Pancreas (tissue), 10 donors: ENCODE measurements around the gene TRMT11. TPM values are rescaled to one million over a fixed set of nuclear protein-coding genes. Genes with fewer than 3 reads are reported as not detected.

ENCODE experiments used
- ATAC-seq, 4 donors: fragments of 200-7000 bp; cut with Tn5 transposase; one replicate each; pipeline versions ENCODE4 v1.8.0 to v1.9.1; 2020; ENCODE audit warnings: mild to moderate bottlenecking in 4 of 4, moderate library complexity in 4 of 4
- DNase-seq, 6 donors: peaks; one replicate each; pipeline ENCODE4 v3.0.0-alpha.2; 2020
- FAIRE-seq: peaks from 2 replicates; lab custom pipeline; 2012; peaks lifted over from hg19 to GRCh38; lab: Jason Lieb, UNC
- H3K27ac ChIP-seq, 4 donors: fragments of 200-600 bp; sonication (generic); 1 replicate in 3 of 4; 2 replicates in 1 of 4; pipeline versions ENCODE4 v1.5.0 to v1.8.0; 2020
- H3K27me3 ChIP-seq, 4 donors: fragments of 200-600 bp; one replicate each; pipeline ENCODE4 v1.8.0; 2021
- H3K36me3 ChIP-seq, 3 donors: fragments of 200-600 bp; sonication (generic) in 1 of 3; one replicate each; pipeline versions ENCODE4 v1.5.0 to v1.8.0; 2020 to 2021
- H3K4me1 ChIP-seq, 3 donors: fragments of 200-600 bp; one replicate each; pipeline ENCODE4 v1.8.0; 2021
- H3K4me3 ChIP-seq, 4 donors: fragments of 200-600 bp; sonication (generic) in 2 of 4; one replicate each; pipeline versions ENCODE4 v1.5.0 to v1.8.0; 2020 to 2021
- H3K9me3 ChIP-seq, 4 donors: fragments of 200-600 bp; one replicate each; pipeline ENCODE4 v1.8.0; 2021
- CTCF ChIP-seq, 4 donors: fragments of 200-600 bp; sonication (generic) in 3 of 4; IDR thresholded peaks; one replicate each; pipeline versions ENCODE4 v1.5.0 to v1.8.0; 2021; ENCODE audit warnings: antibody characterized with exemption in 4 of 4
- WGBS, 2 donors: extraction: QIAGEN DNeasy Blood & Tissue Kit; methylation state at CpG; one replicate each; pipeline ENCODE4 v1.1.7; 2013; 5-methylcytosine and 5-hydroxymethylcytosine counted together
- intact Hi-C, 3 donors: fragments of 100-400 bp; cut with DNase I; formaldehyde crosslinking; loops; one replicate each; pipeline versions ENCODE4 v1.11.1 to v1.14.2; 2022
- polyA plus RNA-seq, 2 donors: library from polyadenylated mRNA; stranded (reverse); fragments of 200-250 nt; gene quantifications; one replicate each; pipeline ENCODE4 v1.2.3, GENCODE V29; 2013
- total RNA-seq, 6 donors: library from RNA; stranded (reverse); fragmentation: NEBNext Ultra II Directional in 4 of 6; extraction: Animal tissue kit (Norgen Biotek cat#: 25700) in 4 of 6; gene quantifications; one replicate each; pipeline versions ENCODE4 v1.2.1 to v1.2.4, GENCODE V29; 2021 to 2023
- donor health status: healthy with polysubstance abuse.
- donor health status: DM: no; HTN: no; CAD: no; lungs with moderate emphysema.
- donor health status: DM: no; HTN: no; CAD: no.
- donor health status: control.
- donor health status: control.
- donor health status: Bipolar disorder and iron deficiency.
- donor health status: DM: yes; HTN: yes; CAD: no.
- donor health status: DM: no; HTN: no; CAD: no.
- donor health status: DM: no; HTN: no; CAD: no.
- donor health status: DM: yes; HTN: yes; CAD: no.

TRMT11 gene
- total and polyA plus RNA-seq, 8 donors: 6.1 to 11.6 (median 10.7) TPM

DNA sequence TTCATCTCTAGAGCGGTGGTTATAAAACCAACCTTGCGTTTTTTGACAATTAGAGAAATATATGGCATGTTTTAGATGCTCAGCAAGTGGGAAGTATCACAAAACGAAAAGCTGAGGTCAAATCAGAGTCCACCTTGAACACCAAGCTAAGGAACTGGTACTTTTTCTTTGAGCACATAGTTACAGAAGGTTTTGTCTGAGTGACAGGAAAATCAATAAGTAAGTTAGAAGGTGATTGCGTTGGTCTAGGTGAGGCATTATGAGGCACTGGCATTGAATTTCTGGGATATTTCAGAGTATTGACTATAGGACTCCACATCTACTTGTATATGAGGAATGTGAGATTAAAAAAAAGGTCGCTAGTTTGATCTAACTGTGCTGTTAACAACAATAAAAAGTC lies 30.4 kb upstream of the TRMT11 start:
- H3K36me3 ChIP-seq: no peaks in the 10 kb centered on the region
- no peaks in the 10 kb centered on the region for H3K27me3 ChIP-seq
- peaks cover 4 to 25% (median 16%) of the 10 kb centered on the region in 3 donors for H3K4me1 ChIP-seq
- DNase-seq (no peak), FAIRE-seq (no peak), ATAC-seq (no peak)
- H3K27ac ChIP-seq: peak overlapping the region; percentile 95 to 99 (median 98)
- intact Hi-C loops: loop anchor here in 1 of 3 donors (10.0 kb wide), 1 partner anchor 171 kb away; no protein-coding TSS in a partner anchor
- H3K9me3 ChIP-seq: no peaks in the 10 kb centered on the region
- WGBS, 2 donors: 24 to 25% methylated on average over 5 of the region's 5 CpGs
- H3K4me3 ChIP-seq: peak overlapping the region in 2 of 4 donors; percentile 85 to 91
- TF ChIP-seq CTCF (IDR thresholded peaks at IDR 0.05): no peak

DNA sequence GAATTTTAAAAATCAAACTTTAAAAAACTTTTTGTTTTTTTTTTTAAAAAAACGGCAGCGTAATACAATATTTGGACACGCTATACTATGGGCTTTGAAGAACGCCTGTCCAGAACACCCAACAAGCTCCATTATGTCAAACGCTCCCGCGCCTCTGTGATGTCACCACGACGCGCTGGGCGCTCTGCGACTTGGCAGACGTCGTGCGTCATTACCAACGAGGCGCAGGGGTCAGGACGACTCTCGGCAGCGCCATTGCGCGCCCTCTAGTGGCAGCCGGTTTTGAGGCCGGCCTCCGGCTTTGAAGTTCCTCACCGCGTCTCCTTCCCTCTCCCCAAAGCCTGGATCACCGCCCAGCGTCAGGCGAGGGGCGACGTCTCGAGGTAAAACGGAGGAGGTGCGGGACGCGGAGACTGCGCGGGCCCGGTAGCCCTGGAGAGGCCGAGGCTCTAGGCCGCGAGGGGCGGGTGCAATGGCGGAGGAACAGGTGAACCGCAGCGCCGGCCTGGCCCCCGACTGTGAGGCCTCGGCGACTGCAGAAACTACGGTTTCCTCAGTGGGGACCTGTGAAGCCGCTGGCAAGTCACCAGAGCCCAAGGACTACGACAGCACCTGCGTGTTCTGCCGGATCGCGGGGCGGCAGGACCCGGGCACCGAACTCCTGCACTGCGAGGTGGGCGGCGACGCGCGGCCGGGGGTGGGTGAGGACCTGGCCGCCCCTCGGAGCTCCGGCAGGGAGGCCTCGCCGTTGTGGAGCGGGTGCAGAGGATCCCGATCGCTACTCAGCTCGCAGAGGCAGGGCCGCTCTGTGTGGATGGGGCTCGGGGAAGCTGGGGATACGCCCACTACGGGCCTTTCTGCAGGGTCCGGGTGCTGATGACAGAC lies 29.6 kb upstream of the TRMT11 start, which contains the start of gene HINT3:
Gene HINT3, plus strand, starts transcription at position 265 of the 885 bp plus-strand sequence. Its CDS starts 208 bp downstream, at position 473.
- TF ChIP-seq CTCF (IDR thresholded peaks at IDR 0.05): peak; percentile 94 to 98 (median 98)
- DNase-seq (peak; percentile 96 to 100 (median 98)), ATAC-seq (peak; percentile 88 to 95 (median 90)), FAIRE-seq (peak; percentile 74)
- Histone ChIP-seq H3K36me3 (no peaks in the 10 kb centered on the region), H3K27ac (peak within 1 kb of the TSS; percentile 95 to 99 (median 98)), H3K9me3 (no peaks in the 10 kb centered on the region), H3K27me3 (no peaks in the 10 kb centered on the region), H3K4me3 (peak within 1 kb of the TSS; percentile 85 to 94 (median 90)), H3K4me1 (peaks cover 4 to 25% (median 16%) of the 10 kb centered on the region in 3 donors)
- intact Hi-C loops: loop anchor here in 1 of 3 donors (10.0 kb wide), 1 partner anchor 172 kb away; no protein-coding TSS in a partner anchor
- 0% methylated on average over 82 of the region's 82 CpGs for WGBS, 2 donors

- no peak for TF ChIP-seq CTCF (IDR thresholded peaks at IDR 0.05)
- ATAC-seq: no peak
- H3K27ac ChIP-seq: peak overlapping the region; percentile 95 to 99 (median 98)
- intact Hi-C loops: loop anchor here in 1 of 3 donors (10.0 kb wide), 1 partner anchor 173 kb away; no protein-coding TSS in a partner anchor
- H3K9me3 ChIP-seq: no peaks in the 10 kb centered on the region
- no peak for FAIRE-seq
- H3K36me3 ChIP-seq: no peaks in the 10 kb centered on the region
- DNase-seq: no peak
- peak overlapping the region; percentile 85 to 94 (median 90) for H3K4me3 ChIP-seq
- H3K27me3 ChIP-seq: no peaks in the 10 kb centered on the region
- peaks cover 4 to 25% (median 16%) of the 10 kb centered on the region in 3 donors for H3K4me1 ChIP-seq
- 1% methylated on average over 3 of the region's 3 CpGs for WGBS, 2 donors
These were observed 29.0 kb upstream of the TRMT11 start for GRCh38 chr6:125957391-125957693.

GRCh38 chr6:125957845-125958244 lies 28.5 kb upstream of the TRMT11 start:
- Histone ChIP-seq H3K9me3 (no peaks in the 10 kb centered on the region), H3K4me3 (peak overlapping the region in 3 of 4 donors; percentile 85 to 91 (median 89)), H3K27me3 (no peaks in the 10 kb centered on the region), H3K36me3 (no peaks in the 10 kb centered on the region), H3K27ac (peak overlapping the region in 2 of 4 donors; percentile 95 to 99), H3K4me1 (peaks cover 4 to 25% (median 16%) of the 10 kb centered on the region in 3 donors)
- TF ChIP-seq CTCF (IDR thresholded peaks at IDR 0.05): no peak
- peak in 1 of 6 donors; percentile 37 for DNase-seq
- FAIRE-seq: no peak
- peak; percentile 27 to 64 (median 44) for ATAC-seq
- 19% methylated on average over 4 of the region's 4 CpGs for WGBS, 2 donors
- intact Hi-C loops: loop anchor here in 1 of 3 donors (10.0 kb wide), 1 partner anchor 173 kb away; no protein-coding TSS in a partner anchor
